ENCODE data around the gene RNASE13.

GRCh38 chr14:21059842-21060613 lies 25.4 kb upstream of the RNASE13 start:
- no peak for TF ChIP-seq CTCF (IDR thresholded peaks at IDR 0.05; ENCODE audit: low read length)
- no peak for TF ChIP-seq EZH2 (IDR thresholded peaks at IDR 0.05; ENCODE audit: borderline replicate concordance, low read length)

Measured in OCI-LY1 (cell line).